ENCODE data around the gene EIF2B1. TPM values are rescaled to one million over a fixed set of nuclear protein-coding genes. Genes with fewer than 3 reads are reported as not detected.

Gene EIF2B1
- polyA plus RNA-seq, 3 donors = 55.7 to 73.4 (median 69.3) TPM

DNA sequence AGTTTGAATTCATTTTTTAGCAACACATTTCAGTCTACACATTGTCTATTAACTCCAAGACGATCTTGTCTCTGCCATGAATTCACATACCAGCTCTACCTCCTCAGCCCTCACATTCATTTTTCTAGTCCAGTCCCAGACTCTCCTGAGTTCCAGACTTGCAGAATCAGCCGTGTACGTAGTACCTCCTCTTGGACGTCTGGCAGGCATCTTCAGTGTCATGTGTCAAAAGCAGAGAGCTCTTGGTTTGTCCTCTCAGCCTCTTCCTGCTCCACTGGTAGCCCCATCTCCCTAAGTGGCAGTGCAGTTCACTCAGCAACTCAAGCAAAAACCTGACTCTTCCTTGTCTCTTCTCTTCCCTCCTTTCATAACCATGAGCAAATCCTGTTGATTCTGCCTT is 22.9 kb upstream of the EIF2B1 start:
- no peak overlapping the region for H3K4me3 Mint-ChIP-seq
- DNase-seq = no peak
- H3K27ac Mint-ChIP-seq = no peak overlapping the region
- Histone ChIP-seq H3K4me1 (ENCODE audit: control insufficient read depth in 1 of 2, insufficient read depth in 2 of 2, low read length in 2 of 2) (no peaks in the 10 kb centered on the region), H3K27me3 (ENCODE audit: control insufficient read depth in 2 of 2, insufficient read depth in 2 of 2, low read length in 2 of 2) (no peaks in the 10 kb centered on the region), H3K9me3 (replicated peaks in 1 of 2; ENCODE audit: control insufficient read depth in 1 of 2, insufficient read depth in 1 of 2, low read length in 2 of 2) (no peaks in the 10 kb centered on the region), H3K36me3 (replicated peaks in 1 of 2; ENCODE audit: control insufficient read depth in 1 of 2, insufficient read depth in 2 of 2, low read length in 2 of 2) (peaks cover 28 to 83% of the 10 kb centered on the region in 2 donors), H3K9ac (ENCODE audit: insufficient read depth, low read length, poor library complexity, severe bottlenecking) (no peak overlapping the region), H2AFZ (ENCODE audit: insufficient read depth, low read depth, low read length, poor library complexity, severe bottlenecking) (no peak overlapping the region), H3K4me2 (replicated peaks; ENCODE audit: extremely low read depth, low read length, poor library complexity, severe bottlenecking) (no peak overlapping the region), H3K4me3 (replicated peaks in 1 of 3; ENCODE audit: low read depth in 2 of 3, low read length in 3 of 3) (no peak overlapping the region), H4K20me1 (ENCODE audit: insufficient read depth, low read length) (no peaks in the 10 kb centered on the region), H3K79me2 (ENCODE audit: insufficient read depth, low read length) (no peaks in the 10 kb centered on the region), H3K27ac (ENCODE audit: low read depth in 1 of 2, low read length in 2 of 2) (no peak overlapping the region)
- H3K4me1 Mint-ChIP-seq = no peaks in the 10 kb centered on the region
- H3K27me3 Mint-ChIP-seq (ENCODE audit: low read depth in 3 of 3) = no peaks in the 10 kb centered on the region
- peaks cover 52 to 64% of the 10 kb centered on the region in 2 donors for H3K36me3 Mint-ChIP-seq
- TF ChIP-seq, protein P1, sequence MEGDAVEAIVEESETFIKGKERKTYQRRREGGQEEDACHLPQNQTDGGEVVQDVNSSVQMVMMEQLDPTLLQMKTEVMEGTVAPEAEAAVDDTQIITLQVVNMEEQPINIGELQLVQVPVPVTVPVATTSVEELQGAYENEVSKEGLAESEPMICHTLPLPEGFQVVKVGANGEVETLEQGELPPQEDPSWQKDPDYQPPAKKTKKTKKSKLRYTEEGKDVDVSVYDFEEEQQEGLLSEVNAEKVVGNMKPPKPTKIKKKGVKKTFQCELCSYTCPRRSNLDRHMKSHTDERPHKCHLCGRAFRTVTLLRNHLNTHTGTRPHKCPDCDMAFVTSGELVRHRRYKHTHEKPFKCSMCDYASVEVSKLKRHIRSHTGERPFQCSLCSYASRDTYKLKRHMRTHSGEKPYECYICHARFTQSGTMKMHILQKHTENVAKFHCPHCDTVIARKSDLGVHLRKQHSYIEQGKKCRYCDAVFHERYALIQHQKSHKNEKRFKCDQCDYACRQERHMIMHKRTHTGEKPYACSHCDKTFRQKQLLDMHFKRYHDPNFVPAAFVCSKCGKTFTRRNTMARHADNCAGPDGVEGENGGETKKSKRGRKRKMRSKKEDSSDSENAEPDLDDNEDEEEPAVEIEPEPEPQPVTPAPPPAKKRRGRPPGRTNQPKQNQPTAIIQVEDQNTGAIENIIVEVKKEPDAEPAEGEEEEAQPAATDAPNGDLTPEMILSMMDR (IDR thresholded peaks at IDR 0.05) = no peak
- 91% methylated on average over 4 of the region's 4 CpGs for WGBS (ENCODE audit: insufficient coverage)
- no peaks in the 10 kb centered on the region for H3K9me3 Mint-ChIP-seq
- intact Hi-C loops (cut with micrococcal nuclease) = no loop called here

DNA sequence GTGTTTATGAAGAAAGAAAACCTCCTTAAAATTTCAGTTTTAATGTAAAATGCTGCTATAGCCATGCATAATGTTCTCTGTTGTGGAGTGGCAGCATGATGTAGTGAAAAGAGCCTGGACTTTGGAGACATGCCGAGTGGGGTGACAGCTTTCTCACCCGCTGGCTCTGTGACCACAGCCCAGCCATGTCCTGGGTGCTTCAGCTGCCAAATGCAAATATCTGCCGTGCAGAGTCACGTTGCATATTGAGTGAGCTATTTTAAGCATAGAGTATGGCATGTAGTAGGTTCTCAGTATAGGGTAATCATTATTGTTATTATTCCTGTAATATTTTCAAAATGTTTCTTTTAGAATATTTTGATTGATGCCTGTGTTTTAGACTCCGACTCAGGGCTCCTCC is 21.9 kb upstream of the EIF2B1 start:
- H3K27me3 Mint-ChIP-seq (ENCODE audit: low read depth in 3 of 3) = no peaks in the 10 kb centered on the region
- H3K27ac ChIP-seq (ENCODE audit: low read depth in 1 of 2, low read length in 2 of 2) = no peak overlapping the region
- no peaks in the 10 kb centered on the region for H3K27me3 ChIP-seq (ENCODE audit: control insufficient read depth in 2 of 2, insufficient read depth in 2 of 2, low read length in 2 of 2)
- H3K9ac ChIP-seq (ENCODE audit: insufficient read depth, low read length, poor library complexity, severe bottlenecking) = no peak overlapping the region
- H3K4me3 ChIP-seq (replicated peaks in 1 of 3; ENCODE audit: low read depth in 2 of 3, low read length in 3 of 3) = no peak overlapping the region
- DNase-seq = no peak
- H4K20me1 ChIP-seq (ENCODE audit: insufficient read depth, low read length) = no peaks in the 10 kb centered on the region
- no peaks in the 10 kb centered on the region for H3K9me3 Mint-ChIP-seq
- TF ChIP-seq, protein P1 (IDR thresholded peaks at IDR 0.05) = no peak
- no peaks in the 10 kb centered on the region for H3K4me1 ChIP-seq (ENCODE audit: control insufficient read depth in 1 of 2, insufficient read depth in 2 of 2, low read length in 2 of 2)
- peaks cover 32 to 85% of the 10 kb centered on the region in 2 donors for H3K36me3 ChIP-seq (replicated peaks in 1 of 2; ENCODE audit: control insufficient read depth in 1 of 2, insufficient read depth in 2 of 2, low read length in 2 of 2)
- 85% methylated on average over 2 of the region's 5 CpGs for WGBS (ENCODE audit: insufficient coverage)
- no peak overlapping the region for H3K4me3 Mint-ChIP-seq
- H3K79me2 ChIP-seq (ENCODE audit: insufficient read depth, low read length) = no peaks in the 10 kb centered on the region
- no peak overlapping the region for H3K27ac Mint-ChIP-seq
- peaks cover 58 to 71% of the 10 kb centered on the region in 2 donors for H3K36me3 Mint-ChIP-seq
- no peak overlapping the region for H2AFZ ChIP-seq (ENCODE audit: insufficient read depth, low read depth, low read length, poor library complexity, severe bottlenecking)
- H3K4me2 ChIP-seq (replicated peaks; ENCODE audit: extremely low read depth, low read length, poor library complexity, severe bottlenecking) = no peak overlapping the region
- intact Hi-C loops (cut with micrococcal nuclease) = no loop called here
- H3K9me3 ChIP-seq (replicated peaks in 1 of 2; ENCODE audit: control insufficient read depth in 1 of 2, insufficient read depth in 1 of 2, low read length in 2 of 2) = no peaks in the 10 kb centered on the region
- no peaks in the 10 kb centered on the region for H3K4me1 Mint-ChIP-seq
